ENCODE data around the gene NRF1. TPM values are rescaled to one million over a fixed set of nuclear protein-coding genes. Genes with fewer than 3 reads are reported as not detected.

The NRF1 gene
- polyA plus RNA-seq, 2 of the 4 experiments (the other 2 are of a cell fraction) = 11.2 to 18.5 TPM

GRCh38 chr7:129617178-129617577 lies 5.7 kb downstream of the NRF1 start:
- POLR2A ChIA-PET = no interaction called here
- H3K4me2 ChIP-seq = no peak overlapping the region; the same call in 2 of the 3 replicates
- FAIRE-seq (no peak), ATAC-seq (no peak), DNase-seq (ENCODE audit: low read depth in 1 of 2, low spot score in 1 of 2) (no peak)
- H3K27ac ChIP-seq = no peak overlapping the region
- no peak for TF ChIP-seq PHF8 (IDR thresholded peaks at IDR 0.05; ENCODE audit: borderline replicate concordance, low read depth)
- no peak for TF ChIP-seq MAFK (IDR thresholded peaks at IDR 0.05; ENCODE audit: partially characterized antibody)
- TF ChIP-seq RARB (CRISPR knock-in tag; IDR thresholded peaks at IDR 0.05) = no peak
- TF ChIP-seq ATOH8 (CRISPR knock-in tag; IDR thresholded peaks at IDR 0.05; ENCODE audit: low read depth) = no peak
- TF ChIP-seq E2F6 (IDR thresholded peaks at IDR 0.05; ENCODE audit: borderline replicate concordance, low read depth) = no peak
- no peak for TF ChIP-seq FOXS1 (CRISPR knock-in tag; IDR thresholded peaks at IDR 0.05)
- TF ChIP-seq ESRRA (IDR thresholded peaks at IDR 0.05; ENCODE audit: borderline replicate concordance, low read length) = no peak
- no peak for TF ChIP-seq NPAS2 (CRISPR knock-in tag; IDR thresholded peaks at IDR 0.05; ENCODE audit: borderline replicate concordance)
- TF ChIP-seq KDM5A (IDR thresholded peaks at IDR 0.05) = no peak
- no peak for TF ChIP-seq HMGXB4 (CRISPR knock-in tag; IDR thresholded peaks at IDR 0.05; ENCODE audit: borderline replicate concordance)
- TF ChIP-seq TP53 (CRISPR knock-in tag; IDR thresholded peaks at IDR 0.05) = no peak
- no peak for TF ChIP-seq EP300 (IDR thresholded peaks at IDR 0.05)
- no peak for TF ChIP-seq HDAC2 (IDR thresholded peaks at IDR 0.05)
- TF ChIP-seq NR3C1 (IDR thresholded peaks at IDR 0.05) = no peak
- no peak for TF ChIP-seq SREBF2 (IDR thresholded peaks at IDR 0.05)
- TF ChIP-seq CHD4 (IDR thresholded peaks at IDR 0.05; ENCODE audit: borderline replicate concordance) = no peak
- no peaks in the 10 kb centered on the region for H3K9me3 ChIP-seq
- 89% methylated on average over 3 of the region's 3 CpGs for WGBS (ENCODE audit: missing lambda C conversion rate)
- H3K4me1 ChIP-seq = peaks cover 38% of the 10 kb centered on the region
- CTCF ChIA-PET = interaction anchor here (0.6 to 1.0 kb wide), 4 partner anchors 16 to 1060 kb away, joined by 3 to 4 read pairs (median 3); no protein-coding TSS in a partner anchor
- no peak overlapping the region for H3K4me3 ChIP-seq

- Histone ChIP-seq H3K4me3 (no peak overlapping the region), H3K4me1 (peaks cover 38% of the 10 kb centered on the region), H3K4me2 (no peak overlapping the region; the same call in 2 of the 3 replicates), H3K9me3 (no peaks in the 10 kb centered on the region), H3K27ac (no peak overlapping the region)
- ChIA-PET CTCF (interaction anchor here (0.8 to 1.0 kb wide), 2 partner anchors 24 to 42 kb away, joined by 3 read pairs; no protein-coding TSS in a partner anchor), POLR2A (no interaction called here)
- WGBS (ENCODE audit: missing lambda C conversion rate) = 62% methylated on average over 1 of the region's 1 CpG
- DNase-seq (ENCODE audit: low read depth in 1 of 2, low spot score in 1 of 2) (no peak), ATAC-seq (no peak), FAIRE-seq (no peak)
- TF ChIP-seq POLR2A (IDR thresholded peaks at IDR 0.05; ENCODE audit: low read length) (no peak), BCL3 (IDR thresholded peaks at IDR 0.05) (no peak), CTCF (IDR thresholded peaks at IDR 0.05) (no peak), JUNB (IDR thresholded peaks at IDR 0.05) (no peak), MAX (IDR thresholded peaks at IDR 0.05) (no peak), ZFP36 (IDR thresholded peaks at IDR 0.05; ENCODE audit: borderline replicate concordance, partially characterized antibody) (no peak), HOXB5 (CRISPR knock-in tag; IDR thresholded peaks at IDR 0.05) (no peak), JUN (IDR thresholded peaks at IDR 0.05) (no peak), E2F6 (IDR thresholded peaks at IDR 0.05; ENCODE audit: borderline replicate concordance, low read depth) (no peak), HOXA7 (CRISPR knock-in tag; IDR thresholded peaks at IDR 0.05) (no peak), CHD2 (IDR thresholded peaks at IDR 0.05; ENCODE audit: low read length, partially characterized antibody) (no peak), ZNF302 (CRISPR knock-in tag; IDR thresholded peaks at IDR 0.05) (no peak), HES2 (IDR thresholded peaks at IDR 0.05) (no peak), NPAS2 (CRISPR knock-in tag; IDR thresholded peaks at IDR 0.05; ENCODE audit: borderline replicate concordance) (no peak), CBX8 (IDR thresholded peaks at IDR 0.05) (no peak), TFCP2L1 (CRISPR knock-in tag; IDR thresholded peaks at IDR 0.05) (no peak), EHMT2 (IDR thresholded peaks at IDR 0.05; ENCODE audit: low read depth) (no peak), KDM1A (IDR thresholded peaks at IDR 0.05; ENCODE audit: low read depth) (no peak), MYC (IDR thresholded peaks at IDR 0.05; ENCODE audit: borderline replicate concordance, low read length) (no peak)
Observed at GRCh38 chr7:129617652-129618051, 6.1 kb downstream of the NRF1 start.

All from A549 (cell line).